Measurements from ENCODE around the gene TMEM231.

TMEM231 gene

DNA sequence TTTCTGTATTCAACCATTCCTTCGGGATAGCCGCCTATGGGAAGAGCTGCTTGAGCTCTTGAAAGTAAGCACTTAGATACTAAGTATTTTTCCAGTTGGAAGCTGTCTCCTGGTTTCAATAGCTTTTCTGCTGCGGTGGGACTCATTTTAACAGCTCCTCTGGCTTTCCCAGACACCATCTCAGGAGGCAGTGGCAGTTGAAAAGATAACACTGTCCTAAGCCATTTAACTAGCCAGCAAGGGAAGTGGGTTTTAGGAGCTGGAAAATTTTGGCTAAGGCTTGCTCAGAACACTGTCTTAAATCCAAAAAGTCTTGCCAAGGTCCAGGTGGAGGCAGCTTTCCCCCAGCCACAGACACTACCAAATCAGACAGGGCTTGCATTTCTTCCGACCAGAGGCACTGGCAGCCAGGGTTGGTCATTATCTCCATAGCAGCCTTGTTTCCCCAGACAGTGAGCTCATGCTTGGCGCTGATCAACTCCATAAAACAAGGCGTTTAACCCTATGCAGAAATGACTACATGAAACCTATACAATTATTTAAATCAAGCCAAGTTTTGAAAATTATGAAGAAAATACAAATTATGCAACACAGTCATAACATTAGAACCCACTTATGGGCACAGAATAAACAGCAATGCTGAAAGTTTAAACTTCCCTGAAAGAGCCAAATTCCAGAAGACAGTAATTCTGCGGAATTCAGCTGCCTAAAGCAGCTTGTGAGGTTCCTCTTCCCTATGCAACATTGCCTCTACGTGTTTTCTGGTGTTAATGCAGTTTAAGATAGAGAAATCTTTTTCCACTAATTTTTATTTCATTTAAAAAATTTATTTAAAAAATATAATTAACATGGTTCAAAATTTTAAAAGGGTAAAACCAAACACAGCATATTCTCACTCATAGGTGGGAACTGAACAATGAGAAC lies 35.1 kb upstream of the TMEM231 start:
- no peak for DNase-seq
- Histone ChIP-seq H3K9me3 (ENCODE audit: severe bottlenecking) (no peaks in the 10 kb centered on the region), H3K27ac (no peak overlapping the region), H3K27me3 (ENCODE audit: insufficient read depth, low read depth, severe bottlenecking) (no peaks in the 10 kb centered on the region), H3K4me3 (ENCODE audit: low read depth, low read length) (no peak overlapping the region), H3K36me3 (0 out of 2 replicates have a peak, but pooled peaks cover 4% of the 10 kb centered on the region)
- TF ChIP-seq, protein P1, sequence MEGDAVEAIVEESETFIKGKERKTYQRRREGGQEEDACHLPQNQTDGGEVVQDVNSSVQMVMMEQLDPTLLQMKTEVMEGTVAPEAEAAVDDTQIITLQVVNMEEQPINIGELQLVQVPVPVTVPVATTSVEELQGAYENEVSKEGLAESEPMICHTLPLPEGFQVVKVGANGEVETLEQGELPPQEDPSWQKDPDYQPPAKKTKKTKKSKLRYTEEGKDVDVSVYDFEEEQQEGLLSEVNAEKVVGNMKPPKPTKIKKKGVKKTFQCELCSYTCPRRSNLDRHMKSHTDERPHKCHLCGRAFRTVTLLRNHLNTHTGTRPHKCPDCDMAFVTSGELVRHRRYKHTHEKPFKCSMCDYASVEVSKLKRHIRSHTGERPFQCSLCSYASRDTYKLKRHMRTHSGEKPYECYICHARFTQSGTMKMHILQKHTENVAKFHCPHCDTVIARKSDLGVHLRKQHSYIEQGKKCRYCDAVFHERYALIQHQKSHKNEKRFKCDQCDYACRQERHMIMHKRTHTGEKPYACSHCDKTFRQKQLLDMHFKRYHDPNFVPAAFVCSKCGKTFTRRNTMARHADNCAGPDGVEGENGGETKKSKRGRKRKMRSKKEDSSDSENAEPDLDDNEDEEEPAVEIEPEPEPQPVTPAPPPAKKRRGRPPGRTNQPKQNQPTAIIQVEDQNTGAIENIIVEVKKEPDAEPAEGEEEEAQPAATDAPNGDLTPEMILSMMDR (IDR thresholded peaks at IDR 0.05; ENCODE audit: low read depth, low read length) = no peak

DNA sequence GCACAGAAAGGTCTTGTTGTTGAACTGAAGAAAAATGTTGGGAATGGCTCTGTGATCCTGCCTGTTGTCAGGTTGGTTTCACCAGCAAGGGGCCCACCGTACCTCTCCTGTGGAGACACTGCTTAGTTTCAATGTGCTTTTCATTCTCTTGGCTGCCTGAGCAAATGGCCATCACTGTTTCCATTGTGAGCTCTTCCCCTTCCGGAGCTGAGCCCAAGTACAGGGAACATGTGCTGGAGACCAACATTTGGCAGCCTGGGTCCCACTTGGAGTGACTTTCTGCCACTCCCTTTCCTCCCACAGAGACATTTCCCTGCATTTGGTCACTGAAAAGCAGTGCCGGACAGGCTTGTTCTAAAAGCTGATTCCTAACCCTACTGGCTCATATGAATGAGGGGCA lies 33.3 kb upstream of the TMEM231 start:
- no peak overlapping the region for H3K27ac ChIP-seq
- DNase-seq = no peak
- 0 out of 2 replicates have a peak, but pooled peaks cover 4% of the 10 kb centered on the region for H3K36me3 ChIP-seq
- H3K4me3 ChIP-seq (ENCODE audit: low read depth, low read length) = no peak overlapping the region
- TF ChIP-seq, protein P1 (IDR thresholded peaks at IDR 0.05; ENCODE audit: low read depth, low read length) = no peak
- H3K27me3 ChIP-seq (ENCODE audit: insufficient read depth, low read depth, severe bottlenecking) = no peaks in the 10 kb centered on the region
- H3K9me3 ChIP-seq (ENCODE audit: severe bottlenecking) = no peaks in the 10 kb centered on the region

DNA sequence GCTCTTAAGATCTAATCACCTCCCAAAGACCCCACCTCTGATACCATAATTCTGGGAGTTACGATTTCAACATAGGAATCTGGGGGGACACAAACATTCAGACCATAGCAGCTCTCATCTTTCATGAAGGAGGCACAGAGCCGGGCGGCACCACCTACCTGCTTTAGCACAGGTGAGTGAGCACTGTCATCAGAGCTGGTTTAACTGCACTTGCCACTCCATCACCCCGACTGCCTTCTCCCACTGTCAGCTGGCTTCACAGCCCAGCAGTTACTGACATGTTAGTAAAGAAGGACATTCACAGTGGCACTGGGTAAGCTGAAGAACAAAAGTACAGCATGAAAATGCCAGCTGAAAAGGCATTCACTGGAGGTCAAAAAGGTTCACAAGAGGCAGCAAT lies 32.7 kb upstream of the TMEM231 start:
- Histone ChIP-seq H3K9me3 (ENCODE audit: severe bottlenecking) (no peaks in the 10 kb centered on the region), H3K27me3 (ENCODE audit: insufficient read depth, low read depth, severe bottlenecking) (no peaks in the 10 kb centered on the region), H3K36me3 (0 out of 2 replicates have a peak, but pooled peaks cover under 1% of the 10 kb centered on the region), H3K4me3 (ENCODE audit: low read depth, low read length) (no peak overlapping the region), H3K27ac (no peak overlapping the region)
- TF ChIP-seq, protein P1 (IDR thresholded peaks at IDR 0.05; ENCODE audit: low read depth, low read length) = no peak
- DNase-seq = no peak

DNA sequence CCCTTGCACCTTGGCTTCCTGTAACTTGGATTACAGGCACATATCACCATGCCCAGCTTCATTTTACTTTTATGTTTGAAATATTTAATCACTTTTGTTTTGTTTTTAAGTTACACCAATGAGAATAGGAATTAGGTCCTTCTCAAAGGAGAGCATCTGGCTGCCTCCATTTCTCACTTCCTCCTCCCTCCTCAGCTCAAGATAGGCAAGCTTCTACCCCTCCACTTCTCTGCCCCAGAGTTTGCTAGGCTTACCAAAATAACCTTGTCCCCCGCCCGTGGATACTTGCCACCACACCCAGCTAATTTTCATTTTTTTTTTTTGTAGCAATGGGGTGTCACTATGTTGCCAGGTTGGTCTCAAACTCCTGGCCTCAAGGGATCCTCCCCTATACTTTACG lies 28.1 kb upstream of the TMEM231 start:
- Histone ChIP-seq H3K27ac (no peak overlapping the region), H3K9me3 (ENCODE audit: severe bottlenecking) (no peaks in the 10 kb centered on the region), H3K36me3 (peaks cover 16% of the 10 kb centered on the region), H3K27me3 (ENCODE audit: insufficient read depth, low read depth, severe bottlenecking) (no peaks in the 10 kb centered on the region), H3K4me3 (ENCODE audit: low read depth, low read length) (no peak overlapping the region)
- no peak for DNase-seq
- TF ChIP-seq, protein P1 (IDR thresholded peaks at IDR 0.05; ENCODE audit: low read depth, low read length) = no peak

DNA sequence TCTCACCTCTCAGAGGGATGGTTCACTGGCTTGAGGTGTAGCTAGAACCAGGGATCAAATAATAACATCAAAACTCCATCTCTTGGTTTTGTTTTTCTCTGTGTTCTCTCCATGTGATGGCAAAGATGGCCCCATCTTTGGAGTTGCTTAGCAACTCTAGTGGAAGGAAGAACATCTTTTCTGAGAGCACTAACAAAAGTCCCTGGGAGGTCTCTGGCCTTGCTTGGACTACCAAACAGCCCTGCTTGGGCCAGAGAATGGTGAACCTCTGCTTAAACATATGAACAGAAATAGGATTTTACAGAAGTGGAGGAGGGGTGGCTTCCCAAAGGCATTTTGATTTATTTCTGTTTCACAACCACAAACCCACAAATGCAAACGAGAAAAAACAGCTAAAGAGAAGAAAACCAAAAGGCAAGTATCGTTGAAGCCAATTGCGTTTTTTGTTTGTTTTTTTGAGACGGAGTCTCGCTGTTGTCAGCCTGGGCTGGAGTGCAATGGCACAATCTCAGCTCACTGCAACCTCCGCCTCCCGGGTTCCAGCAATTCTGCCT lies 23.3 kb upstream of the TMEM231 start:
- DNase-seq = no peak
- Histone ChIP-seq H3K9me3 (ENCODE audit: severe bottlenecking) (no peaks in the 10 kb centered on the region), H3K27ac (no peak overlapping the region), H3K4me3 (ENCODE audit: low read depth, low read length) (no peak overlapping the region), H3K36me3 (peaks cover 61% of the 10 kb centered on the region), H3K27me3 (ENCODE audit: insufficient read depth, low read depth, severe bottlenecking) (no peaks in the 10 kb centered on the region)
- TF ChIP-seq, protein P1 (IDR thresholded peaks at IDR 0.05; ENCODE audit: low read depth, low read length) = no peak
